ENCODE data around the gene TRIM10.
A peak's percentile ranks its signal among the peaks of the same experiment; 100 is the strongest.

TRIM10 gene

DNA sequence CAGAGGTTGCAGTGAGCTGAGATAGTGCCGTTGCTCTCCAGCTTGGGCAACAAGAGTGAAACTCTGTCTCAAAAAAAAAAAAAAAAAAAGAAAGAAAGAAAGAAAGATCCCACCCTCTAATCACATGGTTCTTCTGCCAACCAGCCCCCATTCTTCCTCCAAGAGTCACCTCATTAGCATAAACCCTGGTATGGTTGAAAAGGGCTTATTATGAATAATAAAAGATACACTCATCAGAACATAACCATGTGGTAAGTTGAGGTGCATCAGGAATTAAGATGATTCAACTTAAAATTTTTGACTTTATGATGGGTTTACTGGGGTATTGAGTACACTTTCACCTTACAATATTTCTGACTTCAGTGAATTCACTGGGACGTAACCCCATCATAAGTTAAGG is 25.9 kb downstream of the TRIM10 start:
- no peak for DNase-seq (ENCODE audit: low read depth)

DNA sequence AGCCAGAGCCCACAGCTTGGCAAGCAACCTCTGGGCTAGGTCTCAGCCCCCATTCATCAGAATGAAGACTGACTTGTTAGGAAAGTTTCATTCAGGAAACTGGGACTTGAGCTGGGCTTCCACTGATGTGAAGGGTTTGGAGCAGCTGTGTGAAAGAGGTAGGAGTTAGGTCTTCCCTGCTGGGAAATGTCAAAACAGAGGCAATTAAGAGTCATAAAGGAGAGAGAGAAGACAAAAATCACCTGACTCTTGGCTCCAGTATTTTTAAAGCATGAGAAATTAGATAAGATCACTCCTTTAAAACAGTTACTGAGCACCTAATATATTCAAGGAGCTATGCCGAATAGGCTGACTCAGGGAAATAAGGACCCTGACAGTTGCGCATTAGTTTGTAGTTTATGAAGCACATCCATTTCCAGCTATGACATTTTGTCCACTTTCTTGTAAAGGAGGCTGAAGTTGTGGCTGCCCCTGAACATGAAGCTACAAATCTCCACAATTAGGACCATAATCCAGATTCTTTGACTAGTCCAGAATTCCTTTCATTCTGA is 29.0 kb downstream of the TRIM10 start:
- no peak for DNase-seq (ENCODE audit: low read depth)
- H3K4me3 ChIP-seq (ENCODE audit: low read length) = no peak overlapping the region
- TF ChIP-seq, protein P1, sequence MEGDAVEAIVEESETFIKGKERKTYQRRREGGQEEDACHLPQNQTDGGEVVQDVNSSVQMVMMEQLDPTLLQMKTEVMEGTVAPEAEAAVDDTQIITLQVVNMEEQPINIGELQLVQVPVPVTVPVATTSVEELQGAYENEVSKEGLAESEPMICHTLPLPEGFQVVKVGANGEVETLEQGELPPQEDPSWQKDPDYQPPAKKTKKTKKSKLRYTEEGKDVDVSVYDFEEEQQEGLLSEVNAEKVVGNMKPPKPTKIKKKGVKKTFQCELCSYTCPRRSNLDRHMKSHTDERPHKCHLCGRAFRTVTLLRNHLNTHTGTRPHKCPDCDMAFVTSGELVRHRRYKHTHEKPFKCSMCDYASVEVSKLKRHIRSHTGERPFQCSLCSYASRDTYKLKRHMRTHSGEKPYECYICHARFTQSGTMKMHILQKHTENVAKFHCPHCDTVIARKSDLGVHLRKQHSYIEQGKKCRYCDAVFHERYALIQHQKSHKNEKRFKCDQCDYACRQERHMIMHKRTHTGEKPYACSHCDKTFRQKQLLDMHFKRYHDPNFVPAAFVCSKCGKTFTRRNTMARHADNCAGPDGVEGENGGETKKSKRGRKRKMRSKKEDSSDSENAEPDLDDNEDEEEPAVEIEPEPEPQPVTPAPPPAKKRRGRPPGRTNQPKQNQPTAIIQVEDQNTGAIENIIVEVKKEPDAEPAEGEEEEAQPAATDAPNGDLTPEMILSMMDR (IDR thresholded peaks at IDR 0.05; ENCODE audit: insufficient read depth, low read depth, low read length, missing control alignments) = no peak

More for the DNA sequence above, 25.9 kb downstream of the TRIM10 start:
- H3K4me3 ChIP-seq (ENCODE audit: low read length) = no peak overlapping the region
- TF ChIP-seq, protein P1 (IDR thresholded peaks at IDR 0.05; ENCODE audit: insufficient read depth, low read depth, low read length, missing control alignments) = no peak

DNA sequence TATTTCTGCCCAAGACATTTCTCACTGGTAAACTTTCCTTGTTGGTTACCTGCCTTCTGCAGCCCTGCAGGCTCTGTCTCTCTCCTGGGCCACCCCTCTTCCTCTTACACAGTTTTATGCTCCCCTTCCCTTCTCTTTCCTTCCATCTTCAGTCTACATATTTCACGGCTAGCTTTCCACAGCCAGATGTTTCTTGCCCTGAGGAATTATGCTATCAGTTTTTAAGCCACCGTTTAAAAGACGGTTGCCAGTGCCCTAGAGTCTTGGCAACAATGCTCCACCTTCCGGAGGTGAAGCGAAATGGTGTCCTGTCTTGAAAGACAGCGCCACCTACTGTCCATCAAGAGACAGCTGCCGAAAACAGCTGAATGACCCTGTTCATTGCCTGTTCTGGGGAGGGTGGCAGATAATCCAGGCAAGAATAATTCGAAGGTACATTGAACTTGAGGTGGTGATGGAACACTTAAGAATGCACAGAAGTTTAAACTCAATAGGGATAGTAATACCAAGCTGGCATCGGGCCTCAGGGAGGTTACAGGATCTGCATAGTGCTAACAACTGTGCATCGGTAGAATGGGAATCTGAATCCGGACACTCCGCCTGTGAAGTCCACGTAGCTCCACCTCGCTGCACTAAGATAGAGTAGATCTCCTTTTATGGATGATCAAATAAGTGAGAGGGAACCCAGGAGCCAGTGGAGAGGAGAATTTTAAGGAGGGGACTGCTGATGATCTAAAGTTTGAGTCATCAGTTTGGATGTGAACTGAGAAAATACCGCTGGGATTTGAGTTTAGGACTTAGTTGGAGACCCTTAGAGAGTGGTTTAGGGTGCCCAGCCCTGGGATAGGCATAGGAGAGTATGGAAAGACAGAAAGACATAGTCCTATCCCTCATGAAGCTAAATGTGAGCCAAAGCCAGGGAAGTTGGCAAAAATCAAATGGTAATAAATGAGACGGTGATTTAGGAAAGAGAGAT is 29.8 kb downstream of the TRIM10 start:
- no peak overlapping the region for H3K4me3 ChIP-seq (ENCODE audit: low read length)
- peak; percentile 87 for DNase-seq (ENCODE audit: low read depth)
- TF ChIP-seq, protein P1 (IDR thresholded peaks at IDR 0.05; ENCODE audit: insufficient read depth, low read depth, low read length, missing control alignments) = peak; percentile 100

DNA sequence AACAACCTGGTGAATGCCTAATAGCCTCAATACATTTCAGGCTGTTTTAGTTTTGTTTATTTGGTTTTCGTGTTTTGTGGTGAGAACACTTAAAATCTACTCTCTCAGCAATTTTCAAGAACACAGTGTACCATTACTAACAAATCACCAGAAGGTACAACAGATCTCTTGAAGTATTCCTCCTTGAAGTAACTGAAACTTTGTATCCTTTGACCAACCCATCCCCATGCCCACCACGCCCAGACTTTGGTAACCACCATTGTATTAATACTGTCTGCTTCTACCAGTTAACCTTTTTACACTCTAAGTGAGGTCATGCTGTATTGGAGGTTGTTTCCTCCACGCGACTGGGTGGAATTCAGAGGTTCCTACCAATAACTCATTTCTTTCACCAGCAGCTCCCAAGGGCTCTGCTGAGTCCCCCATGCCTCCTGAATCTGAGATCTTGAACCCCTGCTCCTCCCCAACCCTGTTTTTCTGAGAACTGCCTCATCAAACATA is 30.8 kb downstream of the TRIM10 start:
- no peak overlapping the region for H3K4me3 ChIP-seq (ENCODE audit: low read length)
- no peak for DNase-seq (ENCODE audit: low read depth)
- TF ChIP-seq, protein P1 (IDR thresholded peaks at IDR 0.05; ENCODE audit: insufficient read depth, low read depth, low read length, missing control alignments) = no peak

DNA sequence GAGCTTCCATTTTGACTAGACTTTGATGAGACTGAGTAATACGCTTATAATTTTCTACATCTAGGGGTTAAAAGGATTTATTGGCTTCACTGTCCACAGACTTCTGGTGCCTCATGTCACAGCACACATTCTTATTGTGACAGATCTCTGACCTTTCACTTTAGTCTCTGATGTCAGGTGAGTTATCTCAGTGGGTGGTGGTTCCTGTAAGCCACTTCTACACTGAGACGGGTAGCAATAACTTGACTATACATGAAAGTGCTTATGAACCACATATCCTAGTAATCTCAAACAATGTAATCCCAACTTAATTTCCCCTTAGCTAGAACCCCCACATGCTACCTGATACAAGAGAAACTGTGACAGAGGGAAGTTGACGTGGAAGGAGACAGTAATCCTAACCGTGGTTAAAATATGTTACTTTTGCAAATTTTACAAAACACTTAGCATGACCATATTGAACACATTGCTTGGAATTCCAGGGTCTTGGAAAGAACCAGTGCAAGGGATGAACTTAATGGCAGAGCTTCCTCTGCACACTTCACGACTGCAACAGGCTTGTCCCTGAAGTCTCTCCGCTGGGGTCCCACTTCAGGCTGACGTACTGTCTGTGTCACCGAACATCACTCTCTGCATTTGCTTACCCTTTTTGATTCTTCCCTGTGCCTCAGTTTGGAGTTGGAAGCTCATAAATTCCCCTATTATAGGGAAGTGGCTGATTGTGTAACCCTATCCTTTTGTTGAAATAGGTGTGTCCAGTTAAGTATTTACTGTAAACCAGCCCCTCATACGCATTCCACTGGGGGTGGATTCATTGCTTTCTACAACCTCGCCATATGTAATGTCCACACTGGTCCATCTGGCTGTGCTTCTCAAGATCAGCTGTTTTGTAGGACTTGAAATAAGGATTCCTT is 31.5 kb downstream of the TRIM10 start:
- no peak for DNase-seq (ENCODE audit: low read depth)
- TF ChIP-seq, protein P1 (IDR thresholded peaks at IDR 0.05; ENCODE audit: insufficient read depth, low read depth, low read length, missing control alignments) = no peak
- H3K4me3 ChIP-seq (ENCODE audit: low read length) = no peak overlapping the region

DNA sequence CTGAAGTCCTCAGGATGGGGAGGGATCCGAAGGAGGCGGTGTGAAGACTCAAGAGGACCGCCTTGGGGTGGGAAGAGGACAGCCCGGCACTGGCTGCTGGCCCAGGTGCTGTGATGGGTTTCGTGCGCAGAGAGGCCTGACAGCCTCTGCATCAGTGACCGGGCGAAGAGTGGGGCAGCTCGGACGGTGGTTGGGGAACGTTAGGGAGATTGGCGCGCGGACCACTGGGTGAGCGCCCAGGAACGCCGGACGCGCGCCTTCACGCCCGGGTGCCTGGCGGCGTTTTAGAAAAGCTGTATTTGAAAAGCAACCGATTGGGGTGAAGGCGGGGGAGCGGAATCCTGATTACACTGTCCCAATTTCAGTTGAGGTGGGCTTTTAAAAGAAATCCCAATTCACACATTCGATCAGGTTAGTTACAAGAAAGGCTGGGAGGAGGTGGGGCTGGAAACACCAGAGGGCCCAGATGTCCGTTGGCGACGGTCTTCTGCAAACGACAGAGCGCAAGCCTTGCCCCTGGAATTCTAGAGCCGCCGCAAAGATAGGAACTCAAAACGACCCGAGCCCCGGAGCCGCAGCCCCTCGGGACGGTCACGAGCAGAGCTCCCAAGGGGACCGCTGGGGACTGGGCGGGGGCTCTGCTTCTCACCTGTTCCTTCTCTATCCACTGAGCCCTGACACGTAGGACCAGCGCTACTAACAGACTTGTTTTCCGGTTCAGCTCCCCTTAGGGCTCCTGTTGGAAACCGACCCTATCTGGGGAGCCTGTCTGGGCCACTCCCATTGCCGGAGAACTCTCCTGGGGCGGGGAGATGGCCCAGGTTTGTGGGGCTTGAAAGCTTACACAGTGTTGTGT is 33.5 kb downstream of the TRIM10 start:
- DNase-seq (ENCODE audit: low read depth) = no peak
- TF ChIP-seq, protein P1 (IDR thresholded peaks at IDR 0.05; ENCODE audit: insufficient read depth, low read depth, low read length, missing control alignments) = no peak
- peak overlapping the region; percentile 2 for H3K4me3 ChIP-seq (ENCODE audit: low read length)
